HepG2 (cell line): ENCODE results near the gene ANKRD29. TPM values are rescaled to one million over a fixed set of nuclear protein-coding genes. Genes with fewer than 3 reads are reported as not detected.
A peak's percentile ranks its signal among the peaks of the same experiment; 100 is the strongest.

Experiments
- ATF7 ChIP-seq, 2 experiments: fragments of 450-650 bp in 1 of 2; sonication (generic) in 1 of 2; formaldehyde crosslinking in 1 of 2; IDR thresholded peaks; 2 replicates each; pipeline versions ENCODE4 v1.4.0 to v1.6.1; 2016 to 2020; ENCODE audit warnings: antibody characterized with exemption in 1 of 2, mild to moderate bottlenecking in 1 of 2, missing genetic modification reagents in 1 of 2
- ATF7-NPFF ChIP-seq: sonication (generic); formaldehyde crosslinking; IDR thresholded peaks from 2 replicates; pipeline ENCODE4 v1.8.1; 2023; ENCODE audit warnings: mild to moderate bottlenecking, low read depth, missing genetic modification reagents, moderate library complexity
- CBX1 ChIP-seq: IDR thresholded peaks from one replicate; pipeline ENCODE4 v1.6.1; 2016; ENCODE audit warnings: antibody characterized with exemption, low read depth
- CCDC6 ChIP-seq: sonication (generic); formaldehyde crosslinking; IDR thresholded peaks from 2 replicates; pipeline ENCODE4 v1.8.1; 2022; ENCODE audit warnings: mild to moderate bottlenecking, missing genetic modification reagents, moderate library complexity
- FOXO1 ChIP-seq: sonication (generic); formaldehyde crosslinking; IDR thresholded peaks from 2 replicates; pipeline ENCODE4 v1.4.0; 2020; ENCODE audit warnings: missing genetic modification reagents
- GZF1 ChIP-seq: sonication (generic); formaldehyde crosslinking; IDR thresholded peaks from 2 replicates; pipeline ENCODE4 v1.5.1; 2020; ENCODE audit warnings: mild to moderate bottlenecking, missing genetic modification reagents
- HHEX ChIP-seq: IDR thresholded peaks from 2 replicates; pipeline ENCODE4 v1.6.1; 2016; ENCODE audit warnings: control low read depth
- IKZF4 ChIP-seq: sonication (generic); formaldehyde crosslinking; IDR thresholded peaks from 2 replicates; pipeline ENCODE4 v1.5.1; 2020; ENCODE audit warnings: borderline replicate concordance, mild to moderate bottlenecking, low read depth, missing genetic modification reagents; ENCODE audit errors: not compliant biosample characterization
- MAFK ChIP-seq, 2 experiments: IDR thresholded peaks in 1 of 2; conservative IDR thresholded peaks in 1 of 2; 2 replicates each; pipeline ENCODE4 v1.6.1; 2011; ENCODE audit warnings: improper control_type of control experiment in 2 of 2, low read length in 2 of 2
- MATR3 ChIP-seq: sonication (generic); formaldehyde crosslinking; IDR thresholded peaks from 2 replicates; pipeline ENCODE4 v1.4.0; 2020; ENCODE audit warnings: missing genetic modification reagents
- NFATC3 ChIP-seq: sonication (generic); formaldehyde crosslinking; IDR thresholded peaks from 2 replicates; pipeline ENCODE4 v1.5.1; 2020; ENCODE audit warnings: mild to moderate bottlenecking, missing genetic modification reagents
- PCBP2 ChIP-seq: fragments of 200-400 bp; formaldehyde crosslinking; optimal IDR thresholded peaks from 2 replicates; pipeline ENCODE3; 2018; ENCODE audit warnings: low read length, low read depth; ENCODE audit not compliant: poor library complexity, severe bottlenecking
- PTBP1 ChIP-seq: fragments of 200-400 bp; formaldehyde crosslinking; IDR thresholded peaks from 2 replicates; pipeline ENCODE4 v1.6.1; 2018; ENCODE audit warnings: low read length, low read depth; ENCODE audit not compliant: poor library complexity, severe bottlenecking
- REPIN1 ChIP-seq: sonication (generic); formaldehyde crosslinking; IDR thresholded peaks from 2 replicates; pipeline ENCODE4 v1.8.0; 2022; ENCODE audit warnings: missing genetic modification reagents, low read depth, mild to moderate bottlenecking, borderline replicate concordance
- TOPORS ChIP-seq: sonication (generic); formaldehyde crosslinking; IDR thresholded peaks from 2 replicates; pipeline ENCODE4 v1.8.0; 2023; ENCODE audit warnings: mild to moderate bottlenecking, missing genetic modification reagents
- ZEB1 ChIP-seq: IDR thresholded peaks from 2 replicates; pipeline ENCODE4 v1.6.1; 2012; ENCODE audit warnings: mild to moderate bottlenecking, low read depth, inconsistent platforms; ENCODE audit not compliant: insufficient replicate concordance
- ZFP36L1 ChIP-seq: sonication (generic); formaldehyde crosslinking; IDR thresholded peaks from 2 replicates; pipeline ENCODE4 v1.8.0; 2022; ENCODE audit warnings: mild to moderate bottlenecking, missing genetic modification reagents, moderate library complexity
- ZNF33B ChIP-seq: sonication (generic); formaldehyde crosslinking; IDR thresholded peaks from 2 replicates; pipeline ENCODE4 v1.5.1; 2020; ENCODE audit warnings: mild to moderate bottlenecking, missing genetic modification reagents
- ZNF564 ChIP-seq: sonication (generic); formaldehyde crosslinking; IDR thresholded peaks from 2 replicates; pipeline ENCODE4 v1.8.1; 2023; ENCODE audit warnings: mild to moderate bottlenecking, missing genetic modification reagents
- ZNF616 ChIP-seq: sonication (generic); formaldehyde crosslinking; IDR thresholded peaks from 2 replicates; pipeline ENCODE4 v1.5.0; 2020; ENCODE audit warnings: low read depth, mild to moderate bottlenecking, missing genetic modification reagents
- ZNF772 ChIP-seq: sonication (generic); formaldehyde crosslinking; IDR thresholded peaks from 2 replicates; pipeline ENCODE4 v1.5.0; 2020; ENCODE audit warnings: mild to moderate bottlenecking, missing genetic modification reagents
- ZNF773 ChIP-seq: sonication (generic); formaldehyde crosslinking; IDR thresholded peaks from 2 replicates; pipeline ENCODE4 v1.4.0; 2020; ENCODE audit warnings: missing genetic modification reagents, borderline replicate concordance
- polyA plus RNA-seq, 8 experiments: library from polyadenylated mRNA; depleted of rRNA in 3 of 8; stranded (reverse) in 7 of 8; unstranded in 1 of 8; fragments of >200 nt; fragmentation: Illumina TruSeq in 4 of 8; extraction: Trizol in 4 of 8; gene quantifications; 2 replicates each; pipeline versions ENCODE4 v1.2.1 to v1.2.3, GENCODE V29; 2011 to 2016; ENCODE audit warnings: low read depth in 4 of 8, missing spikeins in 1 of 8, mixed read lengths in 1 of 8; ENCODE audit not compliant: insufficient read depth in 1 of 8
- total RNA-seq, 5 experiments: library from RNA; depleted of rRNA; stranded (reverse); fragments of >200 nt; fragmentation: Illumina TruSeq; extraction: Trizol; gene quantifications; 2 replicates each; pipeline ENCODE4 v1.2.3, GENCODE V29; 2016; ENCODE audit warnings: low read depth in 1 of 5
- TF ChIP-seq, protein P1 (sequence below): sonication (generic); formaldehyde crosslinking; IDR thresholded peaks from 2 replicates; pipeline ENCODE4 v1.5.0; 2020; ENCODE audit warnings: mild to moderate bottlenecking, missing genetic modification reagents
- TF ChIP-seq, protein P2 (sequence below): sonication (generic); formaldehyde crosslinking; IDR thresholded peaks from 2 replicates; pipeline ENCODE4 v1.8.0; 2022; ENCODE audit warnings: missing genetic modification reagents, mild to moderate bottlenecking, borderline replicate concordance
- TF ChIP-seq, protein P3 (sequence below): fragments of 450-650 bp; IDR thresholded peaks from 2 replicates; pipeline ENCODE4 v1.6.1; 2017

Gene ANKRD29
- total and polyA plus RNA-seq, 2 of the 13 experiments (the other 11 are each of a cell fraction or from before 2014, with no cell fraction given), result not detected

DNA sequence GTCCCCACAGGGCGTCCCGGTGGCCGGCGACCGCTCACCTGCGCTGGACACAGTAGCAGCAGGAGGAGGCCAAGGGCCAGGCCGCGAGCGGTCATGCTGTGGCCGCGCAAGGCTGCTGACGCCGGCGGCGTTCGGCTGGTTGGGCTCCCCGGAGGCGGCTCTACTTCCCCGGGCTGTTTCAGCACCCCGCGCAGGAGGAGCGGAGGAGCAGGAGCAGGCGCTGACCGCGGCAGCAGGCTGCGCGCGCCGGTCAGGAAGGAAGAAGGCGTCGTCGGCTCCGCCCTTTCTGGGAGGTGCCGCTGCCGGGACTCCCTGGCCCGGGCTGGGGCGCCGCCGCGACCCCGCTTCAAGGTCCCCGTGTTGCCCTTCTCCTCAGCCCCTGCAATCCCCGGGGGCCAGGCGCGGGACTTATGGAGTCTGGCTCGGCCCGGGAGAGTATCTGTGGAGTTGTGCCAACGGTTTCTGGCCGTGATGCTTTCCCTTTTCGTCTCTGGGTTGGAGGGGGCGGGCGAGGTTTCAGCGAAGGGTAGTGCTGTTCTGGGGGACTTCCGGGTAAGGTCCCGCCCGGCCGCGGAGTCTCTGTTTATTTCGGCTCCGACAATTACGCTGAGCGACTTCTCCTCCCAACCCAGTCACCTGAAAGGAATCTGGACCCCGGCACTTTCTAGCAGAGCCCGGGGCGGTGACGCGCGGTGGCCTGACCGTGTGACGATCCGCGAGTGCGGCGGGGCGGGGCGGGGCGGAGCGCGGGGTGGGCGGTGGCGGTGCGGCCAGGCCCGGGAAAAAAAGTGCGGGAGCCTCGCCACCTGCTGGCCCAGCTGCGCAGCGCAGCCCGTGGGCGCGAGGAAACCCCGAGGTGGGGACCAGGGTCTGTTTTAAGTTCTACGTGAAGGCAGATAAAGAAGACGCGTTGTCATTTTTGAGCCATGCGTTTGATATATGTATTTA, 76.2 kb downstream of the ANKRD29 start, which contains the start of gene NPC1 (continued):
- TF ChIP-seq ZFP36L1 (CRISPR knock-in tag), result no peak
- no peak for TF ChIP-seq ZNF616 (CRISPR knock-in tag)
- TF ChIP-seq, protein P1, sequence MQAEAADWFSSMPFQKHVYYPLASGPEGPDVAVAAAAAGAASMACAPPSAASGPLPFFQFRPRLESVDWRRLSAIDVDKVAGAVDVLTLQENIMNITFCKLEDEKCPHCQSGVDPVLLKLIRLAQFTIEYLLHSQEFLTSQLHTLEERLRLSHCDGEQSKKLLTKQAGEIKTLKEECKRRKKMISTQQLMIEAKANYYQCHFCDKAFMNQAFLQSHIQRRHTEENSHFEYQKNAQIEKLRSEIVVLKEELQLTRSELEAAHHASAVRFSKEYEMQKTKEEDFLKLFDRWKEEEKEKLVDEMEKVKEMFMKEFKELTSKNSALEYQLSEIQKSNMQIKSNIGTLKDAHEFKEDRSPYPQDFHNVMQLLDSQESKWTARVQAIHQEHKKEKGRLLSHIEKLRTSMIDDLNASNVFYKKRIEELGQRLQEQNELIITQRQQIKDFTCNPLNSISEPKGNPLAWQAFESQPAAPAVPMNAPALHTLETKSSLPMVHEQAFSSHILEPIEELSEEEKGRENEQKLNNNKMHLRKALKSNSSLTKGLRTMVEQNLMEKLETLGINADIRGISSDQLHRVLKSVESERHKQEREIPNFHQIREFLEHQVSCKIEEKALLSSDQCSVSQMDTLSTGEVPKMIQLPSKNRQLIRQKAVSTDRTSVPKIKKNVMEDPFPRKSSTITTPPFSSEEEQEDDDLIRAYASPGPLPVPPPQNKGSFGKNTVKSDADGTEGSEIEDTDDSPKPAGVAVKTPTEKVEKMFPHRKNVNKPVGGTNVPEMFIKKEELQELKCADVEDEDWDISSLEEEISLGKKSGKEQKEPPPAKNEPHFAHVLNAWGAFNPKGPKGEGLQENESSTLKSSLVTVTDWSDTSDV (CRISPR knock-in tag), result no peak
- TF ChIP-seq ATF7-NPFF (CRISPR knock-in tag), result no peak
- TF ChIP-seq TOPORS (CRISPR knock-in tag), result no peak; the same call in 1 of the 2 replicates
- TF ChIP-seq, protein P2, sequence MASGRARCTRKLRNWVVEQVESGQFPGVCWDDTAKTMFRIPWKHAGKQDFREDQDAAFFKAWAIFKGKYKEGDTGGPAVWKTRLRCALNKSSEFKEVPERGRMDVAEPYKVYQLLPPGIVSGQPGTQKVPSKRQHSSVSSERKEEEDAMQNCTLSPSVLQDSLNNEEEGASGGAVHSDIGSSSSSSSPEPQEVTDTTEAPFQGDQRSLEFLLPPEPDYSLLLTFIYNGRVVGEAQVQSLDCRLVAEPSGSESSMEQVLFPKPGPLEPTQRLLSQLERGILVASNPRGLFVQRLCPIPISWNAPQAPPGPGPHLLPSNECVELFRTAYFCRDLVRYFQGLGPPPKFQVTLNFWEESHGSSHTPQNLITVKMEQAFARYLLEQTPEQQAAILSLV (CRISPR knock-in tag), result no peak
- TF ChIP-seq IKZF4 (CRISPR knock-in tag), result peak; percentile 81
- TF ChIP-seq CBX1, result no peak
- no peak for TF ChIP-seq ZEB1
- TF ChIP-seq PTBP1, result no peak
- peak; percentile 18; the same call in 1 of the 2 replicates for TF ChIP-seq FOXO1 (CRISPR knock-in tag)
- TF ChIP-seq HHEX (CRISPR knock-in tag), result no peak
- peak; percentile 66; the same call in 1 of the 2 replicates for TF ChIP-seq ZNF772 (CRISPR knock-in tag)
- peak; percentile 74; the same call in 1 of the 2 replicates for TF ChIP-seq NFATC3 (CRISPR knock-in tag)
- TF ChIP-seq REPIN1 (CRISPR knock-in tag), result peak; percentile 46; the same call in 1 of the 2 replicates
- TF ChIP-seq, protein P3, sequence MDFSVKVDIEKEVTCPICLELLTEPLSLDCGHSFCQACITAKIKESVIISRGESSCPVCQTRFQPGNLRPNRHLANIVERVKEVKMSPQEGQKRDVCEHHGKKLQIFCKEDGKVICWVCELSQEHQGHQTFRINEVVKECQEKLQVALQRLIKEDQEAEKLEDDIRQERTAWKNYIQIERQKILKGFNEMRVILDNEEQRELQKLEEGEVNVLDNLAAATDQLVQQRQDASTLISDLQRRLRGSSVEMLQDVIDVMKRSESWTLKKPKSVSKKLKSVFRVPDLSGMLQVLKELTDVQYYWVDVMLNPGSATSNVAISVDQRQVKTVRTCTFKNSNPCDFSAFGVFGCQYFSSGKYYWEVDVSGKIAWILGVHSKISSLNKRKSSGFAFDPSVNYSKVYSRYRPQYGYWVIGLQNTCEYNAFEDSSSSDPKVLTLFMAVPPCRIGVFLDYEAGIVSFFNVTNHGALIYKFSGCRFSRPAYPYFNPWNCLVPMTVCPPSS, result no peak
- TF ChIP-seq MATR3 (CRISPR knock-in tag), result no peak
- no peak for TF ChIP-seq ZNF33B (CRISPR knock-in tag)
- no peak for TF ChIP-seq GZF1 (CRISPR knock-in tag)
- TF ChIP-seq ATF7 (IDR thresholded peaks at IDR 0.05), result no peak
- TF ChIP-seq ATF7 (CRISPR knock-in tag; IDR thresholded peaks at IDR 0.05), result peak; percentile 69
- no peak for TF ChIP-seq MAFK (conservative IDR thresholded peaks at IDR 0.05 in 1 of 2, IDR thresholded peaks at IDR 0.05 in 1 of 2; ENCODE audit: low read length in 2 of 2)
- no peak for TF ChIP-seq CCDC6
- TF ChIP-seq PCBP2, result no peak
- TF ChIP-seq ZNF773 (CRISPR knock-in tag), result no peak
- 0 out of 2 replicates have a peak, but pooled peaks have one; percentile 46 for TF ChIP-seq ZNF564 (CRISPR knock-in tag)
